Fibroblast of skin of left quadriceps (primary cell): ENCODE measurements around the gene BPIFB3.
"Not testable (repeated sequence)": the region's sequence is repeated elsewhere in the genome, so short reads cannot be mapped to it uniquely, and the experiment has no call there.

ENCODE experiments used
- DNase-seq, 2 experiments: peaks; one replicate each; pipeline ENCODE4 v3.0.0-alpha.2; 2013; ENCODE audit warnings: low read depth in 2 of 2

Gene BPIFB3

GRCh38 chr20:33120934-33121333, 67.2 kb downstream of the BPIFB3 start:
- DNase-seq, result no peak

- DNase-seq, result not testable (repeated sequence)
These were observed 68.6 kb downstream of the BPIFB3 start for GRCh38 chr20:33122297-33122696.
